ENCODE results near the gene RBM6. TPM values are rescaled to one million over a fixed set of nuclear protein-coding genes. Genes with fewer than 3 reads are reported as not detected.

Gene RBM6
- total and polyA plus RNA-seq, 2 experiments from 2014 or later, result 66.6 to 97.6 TPM

- peaks cover 9% of the 10 kb centered on the region for H3K4me1 ChIP-seq (ENCODE audit: insufficient read depth)
- no peak overlapping the region for H3K27ac ChIP-seq (ENCODE audit: low read depth)
- H3K9me2 ChIP-seq (ENCODE audit: insufficient read depth), result no peaks in the 10 kb centered on the region
- TF ChIP-seq EZH2 (IDR thresholded peaks at IDR 0.05; ENCODE audit: low read depth, unreplicated experiment), result no peak
- TF ChIP-seq JUNB (IDR thresholded peaks at IDR 0.05; ENCODE audit: unreplicated experiment), result no peak
- TF ChIP-seq POLR2AphosphoS5 (IDR thresholded peaks at IDR 0.05; ENCODE audit: low read depth), result no peak
- no peak for TF ChIP-seq STAT1 (IDR thresholded peaks at IDR 0.05; ENCODE audit: unreplicated experiment)
- no peak for TF ChIP-seq CREB1 (CRISPR knock-in tag; IDR thresholded peaks at IDR 0.05; ENCODE audit: low read depth)
- no peak for TF ChIP-seq CTCF (conservative IDR thresholded peaks at IDR 0.05; ENCODE audit: low read depth in 2 of 2)
- no peak for TF ChIP-seq ZNF331 (CRISPR knock-in tag; IDR thresholded peaks at IDR 0.05; ENCODE audit: low read depth)
- no peak for TF ChIP-seq NANOG (IDR thresholded peaks at IDR 0.05; ENCODE audit: borderline replicate concordance)
- TF ChIP-seq EZH2phosphoT487 (IDR thresholded peaks at IDR 0.05; ENCODE audit: unreplicated experiment), result no peak
- no peak for TF ChIP-seq ZNF114 (CRISPR knock-in tag; IDR thresholded peaks at IDR 0.05)
- TF ChIP-seq REST (IDR thresholded peaks at IDR 0.05; ENCODE audit: unreplicated experiment), result no peak
- no peak for TF ChIP-seq ETS1 (IDR thresholded peaks at IDR 0.05)
- TF ChIP-seq, protein P1, sequence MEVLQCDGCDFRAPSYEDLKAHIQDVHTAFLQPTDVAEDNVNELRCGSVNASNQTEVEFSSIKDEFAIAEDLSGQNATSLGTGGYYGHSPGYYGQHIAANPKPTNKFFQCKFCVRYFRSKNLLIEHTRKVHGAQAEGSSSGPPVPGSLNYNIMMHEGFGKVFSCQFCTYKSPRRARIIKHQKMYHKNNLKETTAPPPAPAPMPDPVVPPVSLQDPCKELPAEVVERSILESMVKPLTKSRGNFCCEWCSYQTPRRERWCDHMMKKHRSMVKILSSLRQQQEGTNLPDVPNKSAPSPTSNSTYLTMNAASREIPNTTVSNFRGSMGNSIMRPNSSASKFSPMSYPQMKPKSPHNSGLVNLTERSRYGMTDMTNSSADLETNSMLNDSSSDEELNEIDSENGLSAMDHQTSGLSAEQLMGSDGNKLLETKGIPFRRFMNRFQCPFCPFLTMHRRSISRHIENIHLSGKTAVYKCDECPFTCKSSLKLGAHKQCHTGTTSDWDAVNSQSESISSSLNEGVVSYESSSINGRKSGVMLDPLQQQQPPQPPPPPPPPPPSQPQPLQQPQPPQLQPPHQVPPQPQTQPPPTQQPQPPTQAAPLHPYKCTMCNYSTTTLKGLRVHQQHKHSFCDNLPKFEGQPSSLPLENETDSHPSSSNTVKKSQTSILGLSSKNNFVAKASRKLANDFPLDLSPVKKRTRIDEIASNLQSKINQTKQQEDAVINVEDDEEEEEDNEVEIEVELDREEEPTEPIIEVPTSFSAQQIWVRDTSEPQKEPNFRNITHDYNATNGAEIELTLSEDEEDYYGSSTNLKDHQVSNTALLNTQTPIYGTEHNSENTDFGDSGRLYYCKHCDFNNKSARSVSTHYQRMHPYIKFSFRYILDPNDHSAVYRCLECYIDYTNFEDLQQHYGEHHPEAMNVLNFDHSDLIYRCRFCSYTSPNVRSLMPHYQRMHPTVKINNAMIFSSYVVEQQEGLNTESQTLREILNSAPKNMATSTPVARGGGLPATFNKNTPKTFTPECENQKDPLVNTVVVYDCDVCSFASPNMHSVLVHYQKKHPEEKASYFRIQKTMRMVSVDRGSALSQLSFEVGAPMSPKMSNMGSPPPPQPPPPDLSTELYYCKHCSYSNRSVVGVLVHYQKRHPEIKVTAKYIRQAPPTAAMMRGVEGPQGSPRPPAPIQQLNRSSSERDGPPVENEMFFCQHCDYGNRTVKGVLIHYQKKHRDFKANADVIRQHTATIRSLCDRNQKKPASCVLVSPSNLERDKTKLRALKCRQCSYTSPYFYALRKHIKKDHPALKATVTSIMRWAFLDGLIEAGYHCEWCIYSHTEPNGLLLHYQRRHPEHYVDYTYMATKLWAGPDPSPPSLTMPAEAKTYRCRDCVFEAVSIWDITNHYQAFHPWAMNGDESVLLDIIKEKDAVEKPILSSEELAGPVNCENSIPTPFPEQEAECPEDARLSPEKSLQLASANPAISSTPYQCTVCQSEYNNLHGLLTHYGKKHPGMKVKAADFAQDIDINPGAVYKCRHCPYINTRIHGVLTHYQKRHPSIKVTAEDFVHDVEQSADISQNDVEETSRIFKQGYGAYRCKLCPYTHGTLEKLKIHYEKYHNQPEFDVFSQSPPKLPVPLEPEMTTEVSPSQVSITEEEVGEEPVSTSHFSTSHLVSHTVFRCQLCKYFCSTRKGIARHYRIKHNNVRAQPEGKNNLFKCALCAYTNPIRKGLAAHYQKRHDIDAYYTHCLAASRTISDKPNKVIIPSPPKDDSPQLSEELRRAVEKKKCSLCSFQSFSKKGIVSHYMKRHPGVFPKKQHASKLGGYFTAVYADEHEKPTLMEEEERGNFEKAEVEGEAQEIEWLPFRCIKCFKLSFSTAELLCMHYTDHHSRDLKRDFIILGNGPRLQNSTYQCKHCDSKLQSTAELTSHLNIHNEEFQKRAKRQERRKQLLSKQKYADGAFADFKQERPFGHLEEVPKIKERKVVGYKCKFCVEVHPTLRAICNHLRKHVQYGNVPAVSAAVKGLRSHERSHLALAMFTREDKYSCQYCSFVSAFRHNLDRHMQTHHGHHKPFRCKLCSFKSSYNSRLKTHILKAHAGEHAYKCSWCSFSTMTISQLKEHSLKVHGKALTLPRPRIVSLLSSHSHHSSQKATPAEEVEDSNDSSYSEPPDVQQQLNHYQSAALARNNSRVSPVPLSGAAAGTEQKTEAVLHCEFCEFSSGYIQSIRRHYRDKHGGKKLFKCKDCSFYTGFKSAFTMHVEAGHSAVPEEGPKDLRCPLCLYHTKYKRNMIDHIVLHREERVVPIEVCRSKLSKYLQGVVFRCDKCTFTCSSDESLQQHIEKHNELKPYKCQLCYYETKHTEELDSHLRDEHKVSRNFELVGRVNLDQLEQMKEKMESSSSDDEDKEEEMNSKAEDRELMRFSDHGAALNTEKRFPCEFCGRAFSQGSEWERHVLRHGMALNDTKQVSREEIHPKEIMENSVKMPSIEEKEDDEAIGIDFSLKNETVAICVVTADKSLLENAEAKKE (CRISPR knock-in tag; IDR thresholded peaks at IDR 0.05), result no peak
- Mint-ChIP-seq H3K36me3 (ENCODE audit: low read depth) (no peaks in the 10 kb centered on the region; the same call in 2 of the 3 replicates), H3K27ac (no peak overlapping the region), H3K4me1 (peaks cover 14% of the 10 kb centered on the region), H3K9me3 (no peaks in the 10 kb centered on the region), H3K4me3 (no peak overlapping the region), H3K27me3 (ENCODE audit: insufficient read depth, low read depth, poor library complexity) (peaks cover 20% of the 10 kb centered on the region)
- ATAC-seq (no peak), DNase-seq (ENCODE audit: low spot score) (no peak)
- no peak overlapping the region for H2AFZ ChIP-seq
- H3K27me3 ChIP-seq (ENCODE audit: insufficient read depth), result peaks cover 3% of the 10 kb centered on the region; the same call in 1 of the 2 replicates
- no peak overlapping the region for H3K4me2 ChIP-seq
- H3F3A ChIP-seq (replicated peaks; ENCODE audit: low read depth), result peaks cover 18% of the 10 kb centered on the region
- no peaks in the 10 kb centered on the region for H3K36me3 ChIP-seq (ENCODE audit: insufficient read depth)
- H3K4me3 ChIP-seq, result no peak overlapping the region
- H3K79me2 ChIP-seq (replicated peaks; ENCODE audit: insufficient read depth), result no peaks in the 10 kb centered on the region
- no peaks in the 10 kb centered on the region; the same call in 1 of the 2 replicates for H4K20me1 ChIP-seq (replicated peaks; ENCODE audit: insufficient read depth)
Observed at GRCh38 chr3:49914906-49915305, 25.0 kb upstream of the RBM6 start.

Data from GM23338 (cell line).